Tibial nerve (tissue), 4 donors: ENCODE data around the gene MAP10.

Source experiments
- EP300 ChIP-seq, 2 donors: sonication (generic); formaldehyde crosslinking; IDR thresholded peaks; one replicate each; pipeline ENCODE4 v1.6.1; 2017; ENCODE audit warnings: antibody characterized with exemption in 2 of 2, mild to moderate bottlenecking in 1 of 2
- POLR2A ChIP-seq, 2 donors: fragments of 450-650 bp; IDR thresholded peaks; one replicate each; pipeline ENCODE4 v1.6.1; 2017; ENCODE audit warnings: antibody characterized with exemption in 2 of 2, mild to moderate bottlenecking in 2 of 2, moderate library complexity in 2 of 2
- TF ChIP-seq, protein P1 (sequence below), 5 experiments: fragments of 200-600 bp in 3 of 5; fragments of 450-650 bp in 2 of 5; sonication (generic) in 3 of 5; IDR thresholded peaks; one replicate each; pipeline ENCODE4 v1.5.1; 2016 to 2019; ENCODE audit warnings: antibody characterized with exemption in 5 of 5, mild to moderate bottlenecking in 3 of 5, moderate library complexity in 2 of 5

DNA sequence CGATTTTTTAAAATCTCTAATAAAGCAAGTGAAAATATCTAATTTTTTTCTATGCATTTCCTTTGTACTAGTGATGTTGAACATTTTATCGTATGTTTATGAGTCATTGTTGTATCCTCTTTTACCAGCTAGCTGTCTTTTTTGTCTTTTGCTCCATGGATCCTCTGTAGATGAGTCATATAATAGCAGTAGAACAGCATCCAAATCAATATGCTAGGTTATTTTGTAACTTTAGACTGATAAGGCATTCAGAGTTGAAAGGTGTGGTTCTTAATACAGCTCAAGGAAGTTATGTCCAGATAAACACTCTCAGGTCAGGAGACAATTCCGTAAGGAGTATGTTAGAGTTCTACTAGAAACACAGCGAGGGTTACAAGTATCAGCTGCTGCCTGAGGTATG, 31.9 kb downstream of the MAP10 start:
- TF ChIP-seq POLR2A (IDR thresholded peaks at IDR 0.05), result no peak
- TF ChIP-seq, protein P1, sequence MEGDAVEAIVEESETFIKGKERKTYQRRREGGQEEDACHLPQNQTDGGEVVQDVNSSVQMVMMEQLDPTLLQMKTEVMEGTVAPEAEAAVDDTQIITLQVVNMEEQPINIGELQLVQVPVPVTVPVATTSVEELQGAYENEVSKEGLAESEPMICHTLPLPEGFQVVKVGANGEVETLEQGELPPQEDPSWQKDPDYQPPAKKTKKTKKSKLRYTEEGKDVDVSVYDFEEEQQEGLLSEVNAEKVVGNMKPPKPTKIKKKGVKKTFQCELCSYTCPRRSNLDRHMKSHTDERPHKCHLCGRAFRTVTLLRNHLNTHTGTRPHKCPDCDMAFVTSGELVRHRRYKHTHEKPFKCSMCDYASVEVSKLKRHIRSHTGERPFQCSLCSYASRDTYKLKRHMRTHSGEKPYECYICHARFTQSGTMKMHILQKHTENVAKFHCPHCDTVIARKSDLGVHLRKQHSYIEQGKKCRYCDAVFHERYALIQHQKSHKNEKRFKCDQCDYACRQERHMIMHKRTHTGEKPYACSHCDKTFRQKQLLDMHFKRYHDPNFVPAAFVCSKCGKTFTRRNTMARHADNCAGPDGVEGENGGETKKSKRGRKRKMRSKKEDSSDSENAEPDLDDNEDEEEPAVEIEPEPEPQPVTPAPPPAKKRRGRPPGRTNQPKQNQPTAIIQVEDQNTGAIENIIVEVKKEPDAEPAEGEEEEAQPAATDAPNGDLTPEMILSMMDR (IDR thresholded peaks at IDR 0.05), result no peak
- no peak for TF ChIP-seq EP300 (IDR thresholded peaks at IDR 0.05)
